Coronary artery (tissue), 2 donors: ENCODE results near the gene CARS1.

Experiments used
- DNase-seq: peaks from one replicate; pipeline ENCODE4 v3.0.0-alpha.2; 2017; ENCODE audit warnings: low spot score
- H3K27ac ChIP-seq, 2 donors: fragments of 200-600 bp; sonication (generic); one replicate each; pipeline ENCODE4 v1.5.1; 2016 to 2019
- H3K4me3 ChIP-seq: fragments of 200-600 bp; sonication (generic); 2 replicates; pipeline ENCODE4 v1.5.1; 2016; ENCODE audit warnings: mild to moderate bottlenecking, moderate library complexity
- TF ChIP-seq, protein P1 (sequence below): fragments of 200-600 bp; sonication (generic); IDR thresholded peaks from one replicate; pipeline ENCODE4 v1.5.1; 2019; ENCODE audit warnings: antibody characterized with exemption

The CARS1 gene

DNA sequence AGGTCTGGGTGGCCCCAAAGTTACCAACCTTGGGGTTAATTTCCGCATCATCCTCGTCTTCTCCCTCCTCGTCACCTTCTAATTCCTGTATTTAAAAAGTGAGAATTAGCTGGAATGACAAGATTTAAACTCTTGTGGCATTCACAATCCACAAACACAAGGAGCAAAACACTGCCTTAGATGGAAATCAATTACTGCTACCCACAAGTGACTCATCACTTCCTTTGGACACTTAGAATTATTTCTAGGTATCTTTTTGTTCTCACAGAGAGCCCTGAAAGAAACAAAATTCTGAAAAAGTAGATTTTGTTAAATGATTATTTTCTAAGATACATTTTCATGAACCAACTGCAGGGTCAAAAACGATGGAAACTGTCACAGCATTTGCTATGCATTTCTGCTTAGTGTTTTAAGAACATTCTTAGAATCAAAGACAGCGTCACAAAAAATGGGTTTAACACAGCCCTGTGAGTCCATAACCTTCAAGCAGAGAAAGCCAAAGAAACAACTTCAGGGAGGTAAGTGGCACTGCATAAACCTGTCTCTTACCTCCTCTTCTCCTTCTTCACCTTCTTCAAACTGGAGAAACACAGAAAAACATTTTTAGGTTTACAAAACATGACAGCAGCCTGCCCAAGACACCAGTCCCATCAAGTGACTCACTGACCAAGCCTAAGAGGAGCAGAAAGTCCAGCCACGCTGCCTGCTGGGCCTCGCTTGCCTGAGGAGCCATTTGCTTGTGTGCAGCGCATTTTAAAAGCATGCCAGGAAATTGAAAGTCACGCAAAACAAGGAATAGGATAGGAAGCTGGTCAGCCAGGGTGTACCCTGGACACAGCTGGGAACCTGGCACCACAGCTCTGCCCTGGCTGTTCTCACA lies 105.8 kb downstream of the CARS1 start:
- no peak overlapping the region for H3K4me3 ChIP-seq
- DNase-seq: no peak
- TF ChIP-seq, protein P1, sequence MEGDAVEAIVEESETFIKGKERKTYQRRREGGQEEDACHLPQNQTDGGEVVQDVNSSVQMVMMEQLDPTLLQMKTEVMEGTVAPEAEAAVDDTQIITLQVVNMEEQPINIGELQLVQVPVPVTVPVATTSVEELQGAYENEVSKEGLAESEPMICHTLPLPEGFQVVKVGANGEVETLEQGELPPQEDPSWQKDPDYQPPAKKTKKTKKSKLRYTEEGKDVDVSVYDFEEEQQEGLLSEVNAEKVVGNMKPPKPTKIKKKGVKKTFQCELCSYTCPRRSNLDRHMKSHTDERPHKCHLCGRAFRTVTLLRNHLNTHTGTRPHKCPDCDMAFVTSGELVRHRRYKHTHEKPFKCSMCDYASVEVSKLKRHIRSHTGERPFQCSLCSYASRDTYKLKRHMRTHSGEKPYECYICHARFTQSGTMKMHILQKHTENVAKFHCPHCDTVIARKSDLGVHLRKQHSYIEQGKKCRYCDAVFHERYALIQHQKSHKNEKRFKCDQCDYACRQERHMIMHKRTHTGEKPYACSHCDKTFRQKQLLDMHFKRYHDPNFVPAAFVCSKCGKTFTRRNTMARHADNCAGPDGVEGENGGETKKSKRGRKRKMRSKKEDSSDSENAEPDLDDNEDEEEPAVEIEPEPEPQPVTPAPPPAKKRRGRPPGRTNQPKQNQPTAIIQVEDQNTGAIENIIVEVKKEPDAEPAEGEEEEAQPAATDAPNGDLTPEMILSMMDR: no peak
- H3K27ac ChIP-seq: no peak overlapping the region
